HG02798 (cell line): ENCODE results near the gene TGFBR2.
"Not testable (repeated sequence)": the region's sequence is repeated elsewhere in the genome, so short reads cannot be mapped to it uniquely, and the experiment has no call there.

Source experiments
- ATAC-seq: cut with Tn5 transposase; IDR thresholded peaks from one replicate; pipeline ENCODE4 v1.9.1; 2021; ENCODE audit warnings: mild to moderate bottlenecking; ENCODE audit not compliant: unreplicated experiment, poor library complexity

Gene TGFBR2

DNA sequence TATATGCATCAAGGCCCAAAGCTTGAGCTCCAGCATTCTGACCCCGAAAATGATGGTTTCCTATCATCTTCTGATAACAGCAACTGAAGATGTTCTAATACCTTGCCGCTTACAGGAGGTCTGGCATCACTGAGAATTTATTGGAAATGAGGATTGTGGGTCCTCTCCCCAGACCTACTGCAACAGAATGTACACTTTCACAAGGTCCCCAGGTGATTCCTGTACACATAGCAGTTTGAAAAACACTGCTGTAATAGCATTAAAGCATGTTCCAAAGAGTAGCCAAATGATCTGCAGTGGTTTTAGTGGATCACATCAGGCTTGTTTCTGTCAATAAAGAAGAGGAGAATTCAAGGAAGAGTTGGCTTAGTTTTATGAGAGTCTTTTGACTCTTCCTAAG lies 11.3 kb downstream of the TGFBR2 start:
- no peak for ATAC-seq

DNA sequence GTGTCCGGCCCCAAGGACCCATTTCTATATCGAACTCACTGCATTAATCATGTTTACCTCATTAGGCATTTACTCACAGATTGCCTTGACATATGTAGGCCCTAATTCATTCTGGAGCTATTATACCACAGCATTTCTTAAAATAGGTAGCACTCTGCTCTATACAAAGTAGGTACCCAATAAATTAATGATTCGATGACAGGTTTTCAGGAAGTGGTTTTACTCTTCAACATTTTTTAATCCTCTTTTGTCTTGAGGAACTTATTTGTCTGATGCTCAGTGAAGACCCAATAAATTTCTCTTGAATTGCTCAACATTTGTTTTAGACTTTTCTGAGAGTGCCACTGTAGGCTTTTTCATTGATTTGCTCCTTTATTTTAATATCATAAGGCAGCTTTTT lies 12.1 kb downstream of the TGFBR2 start:
- ATAC-seq = no peak

DNA sequence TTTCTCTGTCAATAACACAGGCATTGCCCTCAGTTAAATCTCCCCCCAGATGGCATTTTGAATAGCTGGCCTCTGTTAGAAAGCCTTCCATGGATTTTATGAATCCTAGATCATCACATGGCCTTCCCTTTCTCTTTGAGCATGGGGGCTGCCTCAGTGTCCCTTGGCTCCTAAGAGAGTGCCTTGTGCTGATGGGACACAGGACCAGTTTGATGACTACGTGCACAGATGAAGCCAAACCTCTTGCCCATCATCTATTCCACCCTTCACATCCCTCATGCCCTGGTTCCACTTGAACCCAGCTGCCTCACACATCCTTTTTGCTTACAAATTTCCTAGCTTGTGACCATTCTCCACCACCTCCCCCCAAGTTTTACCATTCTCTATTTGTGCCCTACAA lies 12.9 kb downstream of the TGFBR2 start:
- no peak for ATAC-seq

DNA sequence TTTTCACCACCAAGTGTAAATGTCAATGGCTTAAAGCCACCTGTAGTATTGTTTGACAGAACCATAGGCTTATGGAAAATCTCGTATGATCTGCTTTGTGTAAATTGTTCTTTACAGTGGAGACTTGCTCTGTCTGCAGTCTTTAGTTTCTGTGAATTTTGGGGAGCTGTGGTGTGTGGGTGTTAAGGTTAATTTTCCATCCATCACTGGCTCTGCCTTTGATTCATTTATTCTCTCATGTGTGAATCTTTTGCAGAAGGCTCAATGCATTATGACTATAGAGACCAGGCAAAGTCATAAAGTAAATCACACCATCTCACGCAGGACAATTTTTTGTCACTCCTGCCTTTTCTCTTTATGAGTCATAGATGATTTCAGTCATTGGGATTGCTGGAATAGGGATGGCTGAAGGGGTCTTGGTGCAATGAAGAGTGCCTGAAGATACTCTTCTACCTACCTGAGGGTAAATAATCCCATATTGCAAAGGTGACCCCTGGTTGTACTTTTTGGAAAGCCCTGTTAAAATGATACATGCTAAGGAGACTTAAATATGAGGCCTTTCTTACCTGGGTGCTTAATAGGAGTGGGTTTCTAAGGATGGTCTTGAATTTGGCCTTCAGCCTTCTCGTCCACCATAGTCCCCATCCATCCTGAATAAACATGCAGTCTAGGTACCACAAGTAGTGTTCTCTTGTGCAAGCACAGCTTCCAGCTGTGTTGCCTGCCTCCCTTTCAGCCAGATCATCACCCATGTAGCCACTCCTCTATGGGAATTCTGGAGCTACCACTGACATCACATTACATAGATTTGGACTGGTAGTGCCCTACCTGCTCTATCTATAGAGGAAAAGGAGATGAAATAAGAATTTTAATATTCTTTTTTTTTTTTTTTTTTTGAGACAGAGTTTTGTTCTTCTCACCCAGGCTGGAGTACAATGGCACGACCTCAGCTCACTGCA lies 14.3 kb downstream of the TGFBR2 start:
- ATAC-seq = no peak

DNA sequence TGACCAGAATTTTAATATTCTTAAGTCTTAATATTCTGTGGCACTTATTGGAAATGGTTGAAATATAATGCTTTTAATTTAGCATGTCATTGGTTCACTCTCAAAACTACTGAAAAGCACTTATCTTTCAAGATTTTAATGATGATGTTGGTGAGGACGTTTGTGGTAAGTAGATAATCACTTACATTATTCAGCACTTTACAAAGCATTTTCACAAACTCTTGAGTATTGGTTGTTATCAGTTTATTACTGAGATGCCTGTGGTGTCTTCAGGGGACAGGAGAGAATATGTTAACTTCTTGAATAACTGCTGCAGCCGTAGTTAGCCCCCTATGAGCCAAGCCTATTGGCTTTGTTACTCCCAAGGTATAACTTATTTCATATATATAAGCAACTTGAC lies 15.2 kb downstream of the TGFBR2 start:
- no peak for ATAC-seq

DNA sequence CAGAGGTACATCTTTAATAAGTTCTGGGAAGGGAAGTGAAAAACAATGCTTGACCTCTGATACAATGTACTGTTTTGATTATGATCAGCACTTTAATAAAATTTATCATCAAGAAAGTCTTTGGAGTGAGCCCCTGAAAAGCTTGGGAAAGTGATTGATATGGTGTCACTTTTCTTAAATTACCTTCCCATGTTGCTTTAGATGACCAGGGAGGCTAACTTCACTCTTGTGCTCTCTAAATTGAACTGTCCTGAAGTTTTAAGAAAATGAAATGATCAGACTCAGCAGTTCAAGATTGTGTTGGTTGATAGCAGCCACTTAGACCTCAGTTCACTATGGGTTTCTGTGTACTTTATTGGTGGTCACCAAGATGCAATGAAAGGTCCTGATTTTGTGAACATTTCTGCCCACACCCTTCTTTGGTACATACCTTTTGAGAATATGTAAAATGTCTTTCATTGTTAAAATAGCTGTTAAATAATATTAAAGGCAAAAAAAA lies 15.7 kb downstream of the TGFBR2 start:
- no peak for ATAC-seq

DNA sequence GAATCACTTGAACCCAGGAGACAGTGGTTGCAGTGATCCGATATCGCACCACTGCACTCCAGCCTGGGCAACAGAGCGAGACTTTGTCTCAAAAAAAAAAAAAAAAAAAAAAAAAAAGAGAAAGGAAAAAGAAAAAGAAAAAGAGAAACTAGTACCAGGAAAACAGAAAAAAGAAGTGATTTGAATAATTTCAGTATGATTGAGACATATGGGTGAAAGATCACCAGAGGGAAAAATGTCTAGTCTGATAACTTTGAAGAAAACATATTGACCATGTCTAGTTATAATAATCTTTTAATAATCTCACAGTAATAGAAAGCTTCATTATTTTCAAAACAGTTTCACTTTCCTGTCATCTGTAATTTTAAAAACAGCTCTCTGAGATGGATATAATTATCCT lies 16.4 kb downstream of the TGFBR2 start:
- no peak for ATAC-seq

DNA sequence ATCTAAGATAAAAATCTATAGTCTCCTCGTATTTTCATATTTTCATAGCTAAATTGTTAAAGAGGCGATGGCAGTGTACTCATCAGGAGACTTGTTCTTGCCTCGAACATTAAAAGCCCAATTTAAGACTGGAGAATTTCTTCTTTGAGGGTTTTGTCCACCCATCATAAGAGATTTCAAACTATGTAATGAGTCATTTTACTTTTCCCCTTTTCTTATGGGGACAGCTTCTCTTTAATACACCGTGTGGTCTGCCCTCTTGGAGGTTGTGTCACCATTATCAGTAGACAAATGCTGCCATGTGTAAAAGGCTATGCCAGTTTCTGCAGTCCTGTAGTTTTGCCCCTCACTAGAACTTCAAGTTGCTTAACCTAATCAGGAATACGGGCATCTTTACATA lies 16.9 kb downstream of the TGFBR2 start:
- ATAC-seq = no peak

DNA sequence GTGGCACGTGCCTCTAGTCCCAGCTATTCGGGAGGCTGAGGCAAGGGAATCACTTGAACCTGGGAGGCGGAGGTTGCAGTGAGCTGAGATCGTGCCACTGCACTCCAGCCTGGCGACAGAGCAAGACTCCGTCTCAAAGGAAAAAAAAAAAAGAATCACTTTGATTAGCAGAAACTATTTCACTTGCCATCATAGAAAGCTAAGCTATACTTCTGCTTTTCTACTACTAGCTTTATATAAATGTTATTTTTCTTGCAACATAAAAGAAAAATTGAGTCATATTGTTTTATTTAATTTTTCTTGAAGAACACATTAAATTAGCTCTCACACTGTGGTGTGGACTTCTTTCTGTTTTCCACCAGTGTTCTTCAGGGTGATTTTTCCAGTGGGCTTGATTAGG lies 18.1 kb downstream of the TGFBR2 start:
- not testable (repeated sequence) for ATAC-seq

DNA sequence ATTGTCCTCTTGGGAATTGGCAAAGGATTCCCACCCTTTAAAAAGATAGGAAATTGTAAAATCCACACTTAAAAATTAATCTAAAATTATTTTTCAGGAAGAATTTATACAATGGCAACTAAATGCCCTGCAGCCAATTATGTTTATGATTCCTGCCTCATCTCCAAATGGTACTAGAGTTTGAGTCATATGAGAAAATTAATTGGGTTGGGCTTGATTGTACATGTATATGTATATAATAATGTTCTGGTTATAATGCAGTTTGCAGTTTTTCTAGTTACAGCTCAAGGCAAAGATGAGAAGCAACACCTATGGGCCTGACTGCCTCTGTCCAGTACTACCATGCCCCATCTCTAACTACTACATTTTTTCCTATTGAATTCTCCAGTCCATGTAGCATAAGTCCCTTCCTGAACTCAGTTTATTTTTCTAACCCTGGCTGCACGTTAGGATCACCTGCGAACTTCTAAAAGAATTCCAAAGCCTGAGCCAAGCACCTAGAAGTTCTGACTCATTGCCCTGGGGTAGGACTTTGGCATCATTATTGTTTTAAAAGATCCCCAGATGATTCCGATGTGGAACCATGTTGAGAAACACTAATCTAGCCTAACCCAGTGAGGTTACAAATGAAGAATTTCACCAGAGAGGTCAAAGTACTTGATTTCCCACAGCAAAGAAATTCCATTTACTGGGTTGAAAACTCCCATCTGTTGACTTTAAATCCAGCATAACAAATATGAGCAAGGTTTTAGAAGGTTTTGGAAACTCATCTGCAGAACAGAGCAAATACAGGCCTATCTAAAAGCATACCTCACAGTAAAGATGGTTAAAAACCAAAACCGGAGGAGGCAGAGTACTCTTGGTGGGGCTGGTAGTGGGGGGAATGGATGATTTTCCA lies 19.4 kb downstream of the TGFBR2 start:
- no peak for ATAC-seq

DNA sequence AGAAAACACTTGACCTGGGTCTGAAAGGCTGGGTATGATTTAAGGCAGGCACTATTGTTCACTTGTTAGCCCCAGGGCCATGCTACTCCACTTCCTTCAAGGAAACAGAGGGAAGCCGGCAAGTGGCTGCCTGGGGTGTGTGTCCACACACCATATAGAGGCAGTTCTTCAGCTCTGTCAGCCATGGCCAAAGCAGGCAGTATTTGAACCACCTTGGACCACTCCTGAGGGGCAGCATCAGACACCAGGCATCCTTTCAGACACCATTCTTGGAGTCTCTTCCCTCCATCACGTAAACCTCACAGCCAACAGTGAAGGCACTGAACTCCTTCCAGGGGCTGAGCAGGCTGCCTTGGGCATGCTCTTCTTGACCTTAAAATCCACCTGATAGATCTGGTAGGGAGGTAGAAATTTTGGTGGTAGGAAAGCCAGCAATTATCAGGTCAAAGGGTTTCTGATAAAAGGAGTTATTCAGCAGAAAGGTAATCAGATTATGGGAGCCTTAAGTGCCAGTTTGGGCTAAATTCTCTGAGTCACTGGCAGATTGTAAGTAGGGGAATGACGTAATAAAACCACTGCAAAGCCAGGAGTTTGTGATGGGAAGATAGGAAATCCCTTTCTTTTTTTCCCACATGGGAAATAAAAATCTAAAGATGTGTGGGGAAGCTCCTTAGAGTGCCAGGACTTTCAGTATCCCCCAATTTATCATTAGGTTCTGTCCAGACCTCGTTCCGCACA lies 20.2 kb downstream of the TGFBR2 start:
- no peak for ATAC-seq

DNA sequence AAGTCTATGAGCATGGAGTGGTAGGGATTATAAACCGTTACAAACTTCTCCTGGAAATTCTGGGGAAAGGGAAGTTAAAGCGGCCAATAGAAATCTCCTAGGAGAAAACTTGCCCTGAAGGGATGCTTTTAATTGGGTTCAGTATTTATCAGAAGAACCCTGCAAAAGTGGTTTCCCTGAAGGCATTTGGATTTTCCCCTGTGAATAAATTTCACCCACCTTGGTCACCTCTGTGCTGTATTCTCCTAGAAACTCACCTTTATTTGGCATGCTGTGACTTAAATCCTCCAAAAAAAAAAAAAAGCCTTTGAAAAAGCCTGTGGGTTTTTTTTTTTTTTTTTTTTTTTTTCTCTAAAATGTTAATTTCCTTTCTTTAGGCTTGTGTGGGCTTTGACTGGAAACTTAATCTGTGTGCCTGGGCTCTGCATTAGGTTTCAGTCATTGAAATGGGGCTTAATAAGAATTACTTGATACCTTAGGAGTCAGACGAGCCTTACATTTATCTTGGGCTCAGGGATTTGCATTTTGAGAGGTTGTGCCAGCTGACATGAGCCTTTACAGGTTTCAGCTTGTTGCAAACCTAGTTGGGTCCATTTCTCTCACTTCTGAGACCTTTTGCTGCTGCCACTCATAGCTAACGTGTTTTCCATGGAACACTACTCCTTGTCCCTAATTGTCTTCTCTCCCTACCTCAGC lies 22.0 kb downstream of the TGFBR2 start:
- no peak for ATAC-seq

DNA sequence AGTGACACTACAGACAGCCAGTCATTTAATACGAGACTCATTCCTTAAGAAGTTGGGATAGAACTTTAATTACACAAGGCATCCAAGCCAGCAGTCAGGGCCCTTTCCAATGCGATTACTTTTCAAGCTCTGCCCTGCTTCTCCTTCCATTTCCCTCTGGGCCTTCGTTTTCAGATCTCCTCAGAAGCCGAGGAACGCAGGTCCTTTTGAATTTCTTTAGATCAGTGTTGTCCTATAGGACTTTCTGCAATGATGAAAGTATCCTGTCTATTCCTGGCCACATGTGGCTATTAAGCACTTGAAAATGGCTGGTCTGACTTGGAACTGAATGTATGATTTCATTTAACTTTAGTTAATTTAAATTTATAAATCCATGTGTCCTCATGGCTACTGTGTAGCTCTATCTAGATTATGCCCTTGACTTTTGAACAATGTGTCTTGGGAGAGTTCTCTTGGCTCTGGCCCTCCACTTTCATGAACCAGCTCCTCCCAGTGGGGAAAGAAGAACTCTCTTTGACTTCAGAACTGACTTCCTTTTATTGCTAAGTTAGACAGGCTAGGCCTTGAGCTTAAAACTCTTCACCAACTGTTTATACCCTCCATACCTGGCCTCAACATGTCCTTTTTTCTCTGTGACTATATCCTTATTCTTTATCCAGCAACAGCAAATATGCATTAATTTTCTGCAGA lies 22.6 kb downstream of the TGFBR2 start:
- ATAC-seq = no peak

DNA sequence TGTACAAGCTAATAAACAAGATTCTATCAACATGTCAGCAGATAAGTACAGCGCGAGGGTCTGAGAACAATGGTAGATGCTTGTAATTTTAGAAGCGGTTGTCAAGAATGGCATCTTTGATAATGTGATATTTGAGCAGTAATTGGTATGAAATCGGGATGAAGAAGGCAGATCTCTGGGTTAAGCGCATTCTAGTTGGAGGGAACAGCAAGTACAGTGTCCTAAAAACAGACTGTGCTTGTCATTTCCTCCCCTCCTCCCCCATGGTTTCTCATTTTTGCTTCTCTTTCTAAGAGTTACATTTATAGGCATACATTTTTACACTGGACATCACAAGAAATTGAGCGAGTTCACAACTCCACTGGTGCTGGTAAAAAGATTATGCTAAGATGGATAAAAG lies 23.3 kb downstream of the TGFBR2 start:
- no peak for ATAC-seq

DNA sequence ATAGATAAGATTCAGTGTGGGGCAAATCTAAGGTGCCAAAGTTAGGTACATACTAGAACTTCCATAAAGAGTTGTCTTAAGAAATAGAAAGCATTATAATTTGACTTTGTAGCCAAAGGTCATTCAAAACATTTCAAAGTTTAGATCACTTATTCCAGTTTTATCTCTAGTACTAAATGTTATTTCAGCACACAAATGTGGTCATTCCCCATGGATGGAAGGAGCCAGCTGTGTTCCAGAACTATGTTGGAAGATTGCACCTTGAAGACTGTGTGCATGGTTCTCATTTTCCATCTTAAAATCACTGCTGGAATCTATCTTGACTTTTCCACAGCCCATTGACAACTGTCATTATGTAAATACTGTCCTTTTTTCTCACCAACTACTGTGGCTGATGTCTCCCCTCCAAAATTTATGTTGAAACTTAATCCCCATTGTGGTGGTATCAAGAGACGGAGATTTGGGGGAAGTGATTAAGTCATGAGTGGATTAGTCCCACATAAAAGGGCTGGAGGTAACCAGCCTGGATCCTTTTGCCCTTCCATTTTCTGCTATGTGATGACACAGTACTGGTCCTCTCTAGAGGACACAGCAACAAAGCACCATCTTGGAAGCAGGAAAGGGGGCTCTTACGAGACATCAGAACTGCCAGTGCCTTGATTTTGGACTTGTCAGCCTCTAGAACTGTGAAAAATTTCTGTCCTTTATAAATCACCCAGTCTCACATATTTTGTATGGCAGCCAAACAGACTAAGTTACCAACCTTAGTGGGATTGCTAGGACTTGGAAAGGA lies 24.0 kb downstream of the TGFBR2 start:
- ATAC-seq = no peak

DNA sequence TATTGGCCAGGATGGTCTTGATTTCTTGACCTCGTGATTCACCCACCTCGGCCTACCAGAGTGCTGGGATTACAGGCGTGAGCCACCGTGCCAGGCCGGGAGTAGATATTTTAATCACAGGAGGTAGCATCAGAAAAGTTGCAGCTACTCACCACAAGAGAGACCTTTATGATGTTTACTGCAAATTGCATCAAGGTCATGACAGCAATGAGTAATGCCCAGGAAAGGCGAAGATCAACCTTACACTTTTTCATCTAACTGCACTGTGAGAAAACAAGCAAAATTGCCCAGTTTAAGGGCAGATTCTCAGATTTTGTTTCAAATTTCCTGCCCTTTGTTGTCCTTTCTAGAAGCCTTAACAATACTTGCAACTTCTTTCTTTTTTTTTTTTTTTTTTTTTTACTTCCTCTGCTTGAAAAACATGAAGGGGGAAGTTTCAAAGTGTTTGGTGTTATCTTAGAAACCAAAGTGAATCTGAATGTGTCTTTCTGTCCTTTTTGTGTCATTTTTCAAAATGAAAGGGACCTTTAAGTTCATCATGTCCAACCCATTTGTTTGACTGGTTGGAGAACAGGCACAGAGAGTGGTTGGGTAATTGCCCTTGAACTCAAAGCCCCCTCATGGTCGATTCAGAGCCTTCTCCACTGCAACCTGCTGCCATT lies 25.0 kb downstream of the TGFBR2 start:
- no peak for ATAC-seq

DNA sequence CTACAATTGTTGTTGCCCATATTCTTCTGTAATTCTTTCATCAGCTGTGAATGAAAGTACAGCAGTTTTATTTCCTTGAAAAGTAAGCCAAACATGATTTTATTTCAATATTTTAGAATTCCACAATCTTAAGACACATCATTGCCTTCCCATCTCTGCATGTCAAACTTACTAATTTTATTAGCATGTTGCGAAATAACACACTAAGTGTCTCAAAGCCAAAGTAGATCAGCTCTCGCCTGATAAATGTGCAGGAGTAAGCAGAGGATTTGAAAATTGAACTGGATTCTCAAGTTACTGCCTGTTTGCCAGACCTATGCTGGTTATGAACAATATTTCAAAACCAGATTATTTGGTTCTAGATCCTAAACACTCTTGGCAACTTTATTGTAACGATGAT lies 25.7 kb downstream of the TGFBR2 start:
- no peak for ATAC-seq

DNA sequence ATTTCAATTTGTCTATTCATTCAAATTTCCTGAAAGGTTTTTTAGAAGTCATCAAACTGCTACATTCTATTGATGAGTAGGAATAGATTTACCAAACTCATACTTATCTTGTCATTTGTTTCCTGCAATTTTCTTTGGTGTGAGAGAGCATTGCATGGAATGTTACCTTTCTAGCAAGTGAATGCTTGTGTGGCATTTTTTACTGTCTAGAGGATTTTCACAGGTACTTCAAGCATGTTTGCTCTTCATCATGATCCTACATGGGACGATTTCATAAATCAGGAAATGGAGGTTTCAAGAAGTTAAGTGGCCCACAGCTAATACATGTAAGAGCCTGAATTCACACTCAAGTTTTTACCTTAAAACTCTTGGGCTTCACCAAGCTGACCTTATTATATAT lies 26.1 kb downstream of the TGFBR2 start:
- ATAC-seq = no peak
